HL-60 (cell line): ENCODE measurements around the gene NRIP1.

Source experiments
- DNase-seq, 2 experiments: peaks; one replicate each; pipeline ENCODE4 v3.0.0-alpha.2; 2010 to 2020; ENCODE audit warnings: low read depth in 1 of 2, low spot score in 1 of 2
- H3K27ac ChIP-seq: fragments of 250-450 bp; sonication (Bioruptor Pico); replicated peaks from 2 replicates; pipeline ENCODE4 v1.5.1; 2020; ENCODE audit warnings: mild to moderate bottlenecking, moderate library complexity
- H3K27me3 ChIP-seq: fragments of 250-450 bp; sonication (Bioruptor Pico); 2 replicates; pipeline ENCODE4 v1.5.1; 2021; ENCODE audit warnings: mild to moderate bottlenecking, moderate library complexity; ENCODE audit not compliant: insufficient read depth, poor library complexity, severe bottlenecking
- H3K4me3 ChIP-seq: replicated peaks from 2 replicates; pipeline ENCODE4 v1.5.1; 2011; ENCODE audit warnings: mild to moderate bottlenecking, control low read depth, low read length; ENCODE audit not compliant: insufficient read depth
- CTCF ChIP-seq: IDR thresholded peaks from one replicate; pipeline ENCODE4 v1.5.1; 2011; ENCODE audit warnings: low read length, control low read depth, inconsistent platforms; ENCODE audit not compliant: insufficient read depth
- GABPA ChIP-seq: IDR thresholded peaks from 2 replicates; pipeline ENCODE4 v1.6.1; 2012; ENCODE audit warnings: low read depth
- POLR2AphosphoS5 ChIP-seq: IDR thresholded peaks from 2 replicates; pipeline ENCODE4 v1.6.1; 2012; ENCODE audit warnings: low read depth
- SPI1 ChIP-seq: IDR thresholded peaks from 2 replicates; pipeline ENCODE4 v1.6.1; 2012; ENCODE audit warnings: low read depth, mild to moderate bottlenecking, borderline replicate concordance
- TF ChIP-seq, protein P1 (sequence below): IDR thresholded peaks from 2 replicates; pipeline ENCODE4 v1.6.1; 2012; ENCODE audit warnings: low read depth; ENCODE audit not compliant: insufficient replicate concordance

NRIP1 gene

GRCh38 chr21:14991957-14992356 is 72.8 kb downstream of the NRIP1 start:
- H3K27me3 ChIP-seq: no peaks in the 10 kb centered on the region
- no peak overlapping the region for H3K27ac ChIP-seq
- H3K4me3 ChIP-seq: no peak overlapping the region
- TF ChIP-seq CTCF: no peak
- no peak for TF ChIP-seq GABPA
- TF ChIP-seq, protein P1, sequence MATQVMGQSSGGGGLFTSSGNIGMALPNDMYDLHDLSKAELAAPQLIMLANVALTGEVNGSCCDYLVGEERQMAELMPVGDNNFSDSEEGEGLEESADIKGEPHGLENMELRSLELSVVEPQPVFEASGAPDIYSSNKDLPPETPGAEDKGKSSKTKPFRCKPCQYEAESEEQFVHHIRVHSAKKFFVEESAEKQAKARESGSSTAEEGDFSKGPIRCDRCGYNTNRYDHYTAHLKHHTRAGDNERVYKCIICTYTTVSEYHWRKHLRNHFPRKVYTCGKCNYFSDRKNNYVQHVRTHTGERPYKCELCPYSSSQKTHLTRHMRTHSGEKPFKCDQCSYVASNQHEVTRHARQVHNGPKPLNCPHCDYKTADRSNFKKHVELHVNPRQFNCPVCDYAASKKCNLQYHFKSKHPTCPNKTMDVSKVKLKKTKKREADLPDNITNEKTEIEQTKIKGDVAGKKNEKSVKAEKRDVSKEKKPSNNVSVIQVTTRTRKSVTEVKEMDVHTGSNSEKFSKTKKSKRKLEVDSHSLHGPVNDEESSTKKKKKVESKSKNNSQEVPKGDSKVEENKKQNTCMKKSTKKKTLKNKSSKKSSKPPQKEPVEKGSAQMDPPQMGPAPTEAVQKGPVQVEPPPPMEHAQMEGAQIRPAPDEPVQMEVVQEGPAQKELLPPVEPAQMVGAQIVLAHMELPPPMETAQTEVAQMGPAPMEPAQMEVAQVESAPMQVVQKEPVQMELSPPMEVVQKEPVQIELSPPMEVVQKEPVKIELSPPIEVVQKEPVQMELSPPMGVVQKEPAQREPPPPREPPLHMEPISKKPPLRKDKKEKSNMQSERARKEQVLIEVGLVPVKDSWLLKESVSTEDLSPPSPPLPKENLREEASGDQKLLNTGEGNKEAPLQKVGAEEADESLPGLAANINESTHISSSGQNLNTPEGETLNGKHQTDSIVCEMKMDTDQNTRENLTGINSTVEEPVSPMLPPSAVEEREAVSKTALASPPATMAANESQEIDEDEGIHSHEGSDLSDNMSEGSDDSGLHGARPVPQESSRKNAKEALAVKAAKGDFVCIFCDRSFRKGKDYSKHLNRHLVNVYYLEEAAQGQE: no peak
- no peak for TF ChIP-seq POLR2AphosphoS5
- no peak for TF ChIP-seq SPI1
- no peak for DNase-seq

- DNase-seq: no peak
- no peak overlapping the region for H3K27ac ChIP-seq
- no peak for TF ChIP-seq CTCF
- TF ChIP-seq, protein P1: no peak
- no peak for TF ChIP-seq POLR2AphosphoS5
- TF ChIP-seq SPI1: no peak
- TF ChIP-seq GABPA: no peak
- no peaks in the 10 kb centered on the region for H3K27me3 ChIP-seq
- no peak overlapping the region for H3K4me3 ChIP-seq
Measured at GRCh38 chr21:14989359-14989758, 75.4 kb downstream of the NRIP1 start.

DNA sequence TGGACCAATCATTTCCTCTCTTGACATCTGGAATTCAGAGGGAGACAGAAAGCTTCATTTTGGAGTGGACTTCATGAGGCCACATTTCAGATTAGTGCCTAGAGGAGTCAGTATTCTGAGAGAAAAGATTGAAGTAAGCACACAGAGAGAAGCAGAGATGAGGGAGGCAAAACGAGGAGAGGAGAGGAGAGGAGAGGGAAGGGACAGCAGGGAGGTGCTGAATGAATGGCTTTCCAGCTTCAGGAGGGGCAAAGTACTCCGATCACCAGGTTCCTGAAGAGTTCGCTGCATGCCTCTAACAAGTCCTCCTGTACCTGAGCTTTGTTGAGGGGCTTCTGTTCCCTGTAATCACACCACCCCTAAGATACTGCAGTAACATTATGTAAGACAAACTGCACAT is 76.0 kb downstream of the NRIP1 start:
- DNase-seq: no peak
- Histone ChIP-seq H3K27ac (no peak overlapping the region), H3K27me3 (no peaks in the 10 kb centered on the region), H3K4me3 (no peak overlapping the region)
- TF ChIP-seq, protein P1: peak; percentile 33
- TF ChIP-seq CTCF (no peak), GABPA (no peak)
